NCI-H1694 (cell line): ENCODE data around the gene SOWAHB.

ENCODE experiments used
- DNase-seq: peaks from one replicate; lab custom pipeline; 2025; lab: John Stamatoyannopoulos, UW

SOWAHB gene

DNA sequence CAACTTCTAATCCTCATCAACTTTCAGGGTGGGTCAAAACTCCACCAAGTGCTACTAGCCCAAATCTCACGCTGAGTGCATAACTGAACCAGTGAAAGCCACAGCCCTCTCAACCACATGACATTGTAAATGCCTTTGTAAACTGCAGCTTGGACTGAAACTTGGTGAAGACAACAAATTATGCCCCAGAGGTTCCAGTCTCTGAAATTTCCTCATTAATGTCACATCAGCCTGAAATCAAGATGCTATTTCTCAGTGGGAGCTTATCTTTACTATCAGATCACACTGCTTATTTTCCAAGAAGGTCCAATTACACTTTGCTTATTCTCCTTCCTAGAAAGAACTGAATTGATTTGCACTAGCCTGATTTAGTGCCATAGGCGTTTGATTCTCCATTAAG, 46.6 kb downstream of the SOWAHB start:
- no peak for DNase-seq

DNA sequence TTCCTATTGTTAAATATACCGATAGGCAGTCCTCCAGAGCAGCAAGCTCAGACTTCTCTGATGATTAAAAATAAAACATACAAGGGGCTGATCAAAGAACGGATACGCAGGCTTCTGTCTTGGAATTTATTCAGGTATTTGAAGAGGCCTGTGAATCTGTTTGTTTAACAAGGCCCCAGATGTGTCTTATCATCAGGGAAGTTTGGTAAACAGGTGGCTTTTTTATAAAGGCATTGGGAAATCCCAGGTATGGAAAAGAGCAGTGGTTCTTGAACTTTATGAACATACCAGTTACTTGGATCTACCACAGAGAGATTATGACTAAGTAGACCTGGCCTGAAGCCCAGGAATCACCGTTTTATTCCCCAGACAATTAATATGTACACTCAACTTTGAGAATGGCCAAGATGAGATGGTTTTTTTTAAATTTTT, 47.9 kb downstream of the SOWAHB start:
- no peak for DNase-seq
